Caco-2 (cell line): ENCODE data around the gene TMEM225B. TPM values are rescaled to one million over a fixed set of nuclear protein-coding genes. Genes with fewer than 3 reads are reported as not detected.

Experiments used
- BruUV-seq: library from RNA; stranded (reverse); fragments of 400-500 nt; replicated peaks from 2 replicates; lab custom pipeline; 2021; lab: Mats Ljungman, UMichigan
- CTCF ChIA-PET: fragments of 300-600 bp; sonication (Branson Sonifier 250); formaldehyde crosslinking; loops from one replicate; lab custom pipeline; 2022; ENCODE audit warnings: antibody characterized with exemption; lab: Charles Lee
- POLR2A ChIA-PET: fragments of 300-600 bp; sonication (Branson Sonifier 250); formaldehyde crosslinking; loops from one replicate; lab custom pipeline; 2022; ENCODE audit warnings: antibody characterized with exemption; lab: Charles Lee
- DNase-seq, 2 experiments: peaks; one replicate each; pipeline versions ENCODE4 v3.0.0 to v3.0.0-alpha.2; 2020 to 2022
- H3K27me3 ChIP-seq: replicated peaks from 2 replicates; pipeline ENCODE4 v1.6.0; 2011; ENCODE audit warnings: low read length; ENCODE audit not compliant: control insufficient read depth, insufficient read depth
- H3K36me3 ChIP-seq: 2 replicates; pipeline ENCODE4 v1.5.1; 2011; ENCODE audit warnings: low read length; ENCODE audit not compliant: control insufficient read depth, insufficient read depth
- H3K4me1 ChIP-seq: fragments of 250-450 bp; sonication (Bioruptor Pico); 2 replicates; pipeline ENCODE4 v1.5.1; 2020; ENCODE audit warnings: mild to moderate bottlenecking
- H3K4me3 ChIP-seq: 2 replicates; pipeline ENCODE4 v1.5.1; 2011; ENCODE audit warnings: low read depth, mild to moderate bottlenecking, control low read depth, low read length
- H3K9me3 ChIP-seq: fragments of 250-450 bp; sonication (Bioruptor Pico); 2 replicates; pipeline ENCODE4 v1.5.1; 2020; ENCODE audit warnings: mild to moderate bottlenecking, moderate library complexity
- H3K27ac Mint-ChIP-seq: one replicate; pipeline ENCODE4 v1.8.0; 2022; ENCODE audit warnings: mixed read lengths; ENCODE audit not compliant: unreplicated experiment
- H3K27me3 Mint-ChIP-seq: one replicate; pipeline ENCODE4 v1.8.0; 2022; ENCODE audit warnings: mixed read lengths; ENCODE audit not compliant: insufficient read depth, unreplicated experiment
- H3K36me3 Mint-ChIP-seq: one replicate; pipeline ENCODE4 v1.8.0; 2022; ENCODE audit warnings: mild to moderate bottlenecking, mixed read lengths; ENCODE audit not compliant: insufficient read depth, unreplicated experiment
- H3K4me1 Mint-ChIP-seq: one replicate; pipeline ENCODE4 v1.8.0; 2022; ENCODE audit warnings: low read depth, mixed read lengths; ENCODE audit not compliant: unreplicated experiment
- H3K4me3 Mint-ChIP-seq: one replicate; pipeline ENCODE4 v1.8.0; 2022; ENCODE audit warnings: mild to moderate bottlenecking, moderate library complexity, mixed read lengths; ENCODE audit not compliant: unreplicated experiment
- H3K9me3 Mint-ChIP-seq: one replicate; pipeline ENCODE4 v1.8.0; 2022; ENCODE audit warnings: mixed read lengths; ENCODE audit not compliant: unreplicated experiment
- CTCF ChIP-seq, 2 experiments: fragments of 200-600 bp in 1 of 2; IDR thresholded peaks; 1 replicate in 1 of 2; 2 replicates in 1 of 2; pipeline versions ENCODE4 v1.5.1 to v1.8.0; 2011 to 2022; ENCODE audit warnings: antibody characterized with exemption in 1 of 2, control low read depth in 1 of 2, inconsistent platforms in 1 of 2, low read depth in 1 of 2, low read length in 1 of 2, mild to moderate bottlenecking in 1 of 2, moderate library complexity in 1 of 2; ENCODE audit not compliant: insufficient read depth in 1 of 2, severe bottlenecking in 1 of 2, unreplicated experiment in 1 of 2
- intact Hi-C: fragments of 100-400 bp; cut with micrococcal nuclease; formaldehyde crosslinking; loops from one replicate; pipeline ENCODE4 v1.10.0; 2022; ENCODE audit not compliant: unreplicated experiment
- total RNA-seq: library from RNA; stranded (reverse); gene quantifications from 2 replicates; pipeline ENCODE4 v1.2.3, GENCODE V29; 2022

TMEM225B gene
- total RNA-seq, 1 experiment from 2014 or later = 0.27 TPM

- Histone ChIP-seq H3K36me3 (peaks cover 9% of the 10 kb centered on the region), H3K4me3 (peak overlapping the region; percentile 69), H3K4me1 (no peaks in the 10 kb centered on the region; the same call in 1 of the 2 replicates), H3K9me3 (no peaks in the 10 kb centered on the region), H3K27me3 (no peaks in the 10 kb centered on the region)
- POLR2A ChIA-PET = interaction anchor here (0.6 to 1.6 kb wide), 7 partner anchors 57 to 212 kb away, joined by 3 to 16 read pairs (median 4); partner anchors contain the start of genes BUD31, FAM200A, PDAP1 and ZKSCAN5
- Mint-ChIP-seq H3K4me3 (peak overlapping the region; percentile 94), H3K27ac (peak overlapping the region; percentile 97), H3K9me3 (no peaks in the 10 kb centered on the region), H3K36me3 (peaks cover 52% of the 10 kb centered on the region), H3K4me1 (peaks cover 21% of the 10 kb centered on the region), H3K27me3 (no peaks in the 10 kb centered on the region)
- no peak for DNase-seq
- no peak for TF ChIP-seq CTCF (IDR thresholded peaks at IDR 0.05; ENCODE audit: insufficient read depth in 1 of 2, low read depth in 1 of 2, low read length in 1 of 2, severe bottlenecking in 1 of 2, unreplicated experiment in 1 of 2)
- CTCF ChIA-PET = interaction anchor here (0.6 to 1.9 kb wide), 4 partner anchors 12 to 302 kb away, joined by 3 to 9 read pairs (median 4); partner anchors contain the start of gene TRIM4
- TSS peak; percentile 36 for BruUV-seq
- intact Hi-C loops = no loop called here
Observed at GRCh38 chr7:99617192-99617781, 19.2 kb downstream of the TMEM225B start.

GRCh38 chr7:99618726-99619125 lies 20.7 kb downstream of the TMEM225B start:
- CTCF ChIA-PET = no interaction called here
- BruUV-seq = no TSS peak
- H3K4me3 ChIP-seq = no peak overlapping the region

GRCh38 chr7:99619571-99620130 lies 21.6 kb downstream of the TMEM225B start:
- ChIA-PET POLR2A (no interaction called here), CTCF (no interaction called here)
- Mint-ChIP-seq H3K9me3 (no peaks in the 10 kb centered on the region), H3K4me1 (peaks cover 21% of the 10 kb centered on the region), H3K36me3 (peaks cover 75% of the 10 kb centered on the region), H3K4me3 (no peak overlapping the region), H3K27ac (no peak overlapping the region), H3K27me3 (no peaks in the 10 kb centered on the region)
- TF ChIP-seq CTCF (IDR thresholded peaks at IDR 0.05; ENCODE audit: insufficient read depth in 1 of 2, low read depth in 1 of 2, low read length in 1 of 2, severe bottlenecking in 1 of 2, unreplicated experiment in 1 of 2) = no peak
- Histone ChIP-seq H3K27me3 (no peaks in the 10 kb centered on the region), H3K4me3 (no peak overlapping the region), H3K4me1 (no peaks in the 10 kb centered on the region; the same call in 1 of the 2 replicates), H3K36me3 (peaks cover 14% of the 10 kb centered on the region), H3K9me3 (no peaks in the 10 kb centered on the region)
- BruUV-seq = no TSS peak
- intact Hi-C loops = no loop called here
- no peak for DNase-seq

More at GRCh38 chr7:99618726-99619125, 20.7 kb downstream of the TMEM225B start:
- Mint-ChIP-seq H3K9me3 (no peaks in the 10 kb centered on the region), H3K36me3 (peaks cover 66% of the 10 kb centered on the region), H3K27me3 (no peaks in the 10 kb centered on the region), H3K4me1 (peaks cover 21% of the 10 kb centered on the region), H3K27ac (no peak overlapping the region), H3K4me3 (peak overlapping the region; percentile 94)
- H3K36me3 ChIP-seq = peaks cover 12% of the 10 kb centered on the region
- no peak for DNase-seq
- no peak for TF ChIP-seq CTCF (IDR thresholded peaks at IDR 0.05; ENCODE audit: insufficient read depth in 1 of 2, low read depth in 1 of 2, low read length in 1 of 2, severe bottlenecking in 1 of 2, unreplicated experiment in 1 of 2)
- H3K27me3 ChIP-seq = no peaks in the 10 kb centered on the region
- H3K4me1 ChIP-seq = no peaks in the 10 kb centered on the region; the same call in 1 of the 2 replicates
- POLR2A ChIA-PET = no interaction called here
- no peaks in the 10 kb centered on the region for H3K9me3 ChIP-seq
- intact Hi-C loops = no loop called here
